ENCODE data around the gene TMEM187. TPM values are rescaled to one million over a fixed set of nuclear protein-coding genes. Genes with fewer than 3 reads are reported as not detected.

TMEM187 gene
- polyA plus RNA-seq, 2 of the 4 experiments (the other 2 are of a cell fraction) = 7.8 to 10.6 TPM

GRCh38 chrX:153960077-153960476, 12.5 kb upstream of the TMEM187 start:
- Histone ChIP-seq H3K4me2 (no peak overlapping the region), H3K4me3 (no peak overlapping the region), H3K4me1 (no peaks in the 10 kb centered on the region), H3K9me3 (no peaks in the 10 kb centered on the region), H3K27ac (no peak overlapping the region)
- no peak for ATAC-seq
- WGBS (ENCODE audit: missing lambda C conversion rate) = 92% methylated on average over 14 of the region's 16 CpGs
- no peak for FAIRE-seq
- DNase-seq (ENCODE audit: low read depth in 1 of 2, low spot score in 1 of 2) = no peak
- POLR2A ChIA-PET = no interaction called here
- TF ChIP-seq POLR2AphosphoS2 (conservative IDR thresholded peaks at IDR 0.05; ENCODE audit: low read length) = no peak
- no peak for TF ChIP-seq JUN (IDR thresholded peaks at IDR 0.05)
- no peak for TF ChIP-seq HOXB13 (CRISPR knock-in tag; IDR thresholded peaks at IDR 0.05; ENCODE audit: low read depth)
- TF ChIP-seq NR3C1 (IDR thresholded peaks at IDR 0.05) = no peak
- no peak for TF ChIP-seq USF2 (IDR thresholded peaks at IDR 0.05)
- TF ChIP-seq FOSL2 (IDR thresholded peaks at IDR 0.05) = no peak
- TF ChIP-seq FOSL2 (CRISPR knock-in tag; IDR thresholded peaks at IDR 0.05) = no peak
- TF ChIP-seq ZFP36 (IDR thresholded peaks at IDR 0.05; ENCODE audit: borderline replicate concordance, partially characterized antibody) = no peak
- no peak for TF ChIP-seq NPAS2 (CRISPR knock-in tag; IDR thresholded peaks at IDR 0.05; ENCODE audit: borderline replicate concordance)
- TF ChIP-seq CBX2 (IDR thresholded peaks at IDR 0.05; ENCODE audit: borderline replicate concordance, low read depth) = no peak
- TF ChIP-seq EP300 (IDR thresholded peaks at IDR 0.05) = no peak
- TF ChIP-seq HDAC2 (IDR thresholded peaks at IDR 0.05) = no peak
- TF ChIP-seq ZSCAN20 (CRISPR knock-in tag; IDR thresholded peaks at IDR 0.05) = no peak
- TF ChIP-seq TP53 (CRISPR knock-in tag; IDR thresholded peaks at IDR 0.05) = no peak
- no peak for TF ChIP-seq CEBPB (IDR thresholded peaks at IDR 0.05)
- no peak for TF ChIP-seq EHF (CRISPR knock-in tag; IDR thresholded peaks at IDR 0.05)
- no peak for TF ChIP-seq REST (IDR thresholded peaks at IDR 0.05)
- no peak for TF ChIP-seq HES2 (IDR thresholded peaks at IDR 0.05)
- TF ChIP-seq RNF2 (IDR thresholded peaks at IDR 0.05; ENCODE audit: borderline replicate concordance, low read depth) = no peak
- TF ChIP-seq MYC (IDR thresholded peaks at IDR 0.05; ENCODE audit: borderline replicate concordance, low read length) = no peak
- CTCF ChIA-PET = interaction anchor here (2.5 to 5.5 kb wide), 2 partner anchors 11 to 13 kb away, joined by 7 to 47 read pairs; no protein-coding TSS in a partner anchor

GRCh38 chrX:153960786-153961185, 11.8 kb upstream of the TMEM187 start:
- DNase-seq (ENCODE audit: low read depth in 1 of 2, low spot score in 1 of 2) = no peak
- TF ChIP-seq JUNB (IDR thresholded peaks at IDR 0.05) = no peak
- no peak for TF ChIP-seq ESRRA (IDR thresholded peaks at IDR 0.05; ENCODE audit: borderline replicate concordance, low read length)
- no peak for FAIRE-seq
- WGBS (ENCODE audit: missing lambda C conversion rate) = 93% methylated on average over 22 of the region's 22 CpGs
- H3K9me3 ChIP-seq = no peaks in the 10 kb centered on the region
- no peak overlapping the region for H3K4me2 ChIP-seq
- H3K4me1 ChIP-seq = no peaks in the 10 kb centered on the region
- POLR2A ChIA-PET = no interaction called here
- CTCF ChIA-PET = interaction anchor here (1.4 to 5.5 kb wide), 3 partner anchors 8 to 38 kb away, joined by 7 to 47 read pairs (median 18); no protein-coding TSS in a partner anchor
- H3K4me3 ChIP-seq = no peak overlapping the region
- ATAC-seq = no peak
- H3K27ac ChIP-seq = no peak overlapping the region

Measured in A549 (cell line).